IMR-90 (cell line): Measurements from ENCODE around the gene GBP7. TPM values are rescaled to one million over a fixed set of nuclear protein-coding genes. Genes with fewer than 3 reads are reported as not detected.

Experiments
- ATAC-seq: fragments of 200-7000 bp; cut with Tn5 transposase; 2 replicates; pipeline ENCODE4 v1.9.1; 2020; ENCODE audit warnings: low read depth, mild to moderate bottlenecking, moderate library complexity
- BruUV-seq: library from RNA; stranded (reverse); fragments of 400-500 nt; replicated peaks from 2 replicates; lab custom pipeline; 2021; lab: Mats Ljungman, UMichigan
- CTCF ChIA-PET: fragments of 300-600 bp; formaldehyde crosslinking; extraction: SDS; loops from one replicate; lab custom pipeline; 2021; ENCODE audit warnings: antibody characterized with exemption; lab: Yijun Ruan, JAX
- POLR2A ChIA-PET: fragments of 300-600 bp; sonication (Branson Sonifier 250); formaldehyde crosslinking; loops from one replicate; lab custom pipeline; 2022; ENCODE audit warnings: antibody characterized with exemption; ENCODE audit not compliant: unreplicated experiment; lab: Charles Lee
- DNase-seq: peaks from one replicate; pipeline ENCODE4 v3.0.0; 2013
- H2AFZ ChIP-seq: replicated peaks from 2 replicates; pipeline ENCODE3; 2013; ENCODE audit warnings: low read length, mild to moderate bottlenecking; ENCODE audit not compliant: poor library complexity
- H2AK5ac ChIP-seq: 2 replicates; pipeline ENCODE4 v1.6.1; 2013; ENCODE audit warnings: low read depth, low read length, inconsistent platforms
- H2AK9ac ChIP-seq: replicated peaks from 2 replicates; pipeline ENCODE3; 2013; ENCODE audit warnings: mild to moderate bottlenecking, low read depth, low read length, moderate library complexity; ENCODE audit not compliant: poor library complexity
- H2BK120ac ChIP-seq: 2 replicates; pipeline ENCODE4 v1.6.1; 2013; ENCODE audit warnings: low read depth, low read length, inconsistent platforms
- H2BK15ac ChIP-seq: 3 replicates; pipeline ENCODE4 v1.6.1; 2013; ENCODE audit warnings: low read depth, low read length, inconsistent platforms
- H2BK20ac ChIP-seq: 2 replicates; pipeline ENCODE4 v1.6.1; 2013; ENCODE audit warnings: low read depth, mild to moderate bottlenecking, inconsistent platforms, low read length, moderate library complexity
- H2BK5ac ChIP-seq: 2 replicates; pipeline ENCODE4 v1.6.1; 2013; ENCODE audit warnings: mild to moderate bottlenecking, low read depth, low read length, inconsistent platforms; ENCODE audit not compliant: poor library complexity, severe bottlenecking
- H3K14ac ChIP-seq: replicated peaks from 2 replicates; pipeline ENCODE4 v1.6.1; 2013; ENCODE audit warnings: low read depth, low read length, inconsistent platforms
- H3K18ac ChIP-seq: 2 replicates; pipeline ENCODE4 v1.6.1; 2013; ENCODE audit warnings: low read depth, low read length, control low read depth
- H3K23ac ChIP-seq: 2 replicates; pipeline ENCODE4 v1.6.1; 2013; ENCODE audit warnings: low read depth, low read length, inconsistent platforms
- H3K27ac ChIP-seq: 2 replicates; pipeline ENCODE4 v1.5.1; 2013; ENCODE audit warnings: mild to moderate bottlenecking, control low read depth, low read length; ENCODE audit not compliant: insufficient read depth
- H3K27me3 ChIP-seq: 2 replicates; pipeline ENCODE4 v1.6.1; 2013; ENCODE audit warnings: low read length; ENCODE audit not compliant: control insufficient read depth, insufficient read depth
- H3K36me3 ChIP-seq: 2 replicates; pipeline ENCODE4 v1.6.1; 2013; ENCODE audit warnings: low read length, mixed read lengths; ENCODE audit not compliant: control insufficient read depth, insufficient read depth
- H3K4ac ChIP-seq: 2 replicates; pipeline ENCODE4 v1.6.1; 2013; ENCODE audit warnings: low read depth, low read length, inconsistent platforms
- H3K4me1 ChIP-seq: 2 replicates; pipeline ENCODE4 v1.6.1; 2013; ENCODE audit warnings: low read length, mixed read lengths; ENCODE audit not compliant: control insufficient read depth, insufficient read depth
- H3K4me2 ChIP-seq: 2 replicates; pipeline ENCODE4 v1.6.1; 2013; ENCODE audit warnings: low read depth, mild to moderate bottlenecking, control low read depth, low read length, moderate library complexity
- H3K4me3 ChIP-seq: 2 replicates; pipeline ENCODE4 v1.5.1; 2013; ENCODE audit warnings: low read depth, mild to moderate bottlenecking, control low read depth, low read length, moderate library complexity; ENCODE audit not compliant: insufficient read depth
- H3K56ac ChIP-seq: 2 replicates; pipeline ENCODE4 v1.6.1; 2013; ENCODE audit warnings: low read length, inconsistent platforms; ENCODE audit not compliant: insufficient read depth; ENCODE audit errors: extremely low read depth
- H3K79me1 ChIP-seq, 2 experiments: 2 replicates each; pipeline ENCODE4 v1.6.1; 2013; ENCODE audit warnings: low read length in 2 of 2, inconsistent platforms in 1 of 2, low read depth in 1 of 2
- H3K9ac ChIP-seq: 2 replicates; pipeline ENCODE4 v1.6.1; 2013; ENCODE audit warnings: low read depth, low read length, control low read depth
- H3K9me1 ChIP-seq: 2 replicates; pipeline ENCODE4 v1.6.1; 2013; ENCODE audit warnings: low read length, inconsistent platforms; ENCODE audit not compliant: insufficient read depth
- H3K9me3 ChIP-seq: 2 replicates; pipeline ENCODE4 v1.6.1; 2013; ENCODE audit warnings: low read length; ENCODE audit not compliant: control insufficient read depth, insufficient read depth
- H4K20me1 ChIP-seq: 2 replicates; pipeline ENCODE4 v1.6.1; 2013; ENCODE audit warnings: low read length, inconsistent platforms; ENCODE audit not compliant: insufficient read depth
- H4K5ac ChIP-seq: 2 replicates; pipeline ENCODE4 v1.6.1; 2013; ENCODE audit warnings: mild to moderate bottlenecking, low read depth, low read length, control low read depth
- H4K8ac ChIP-seq, 2 experiments: 2 replicates each; pipeline ENCODE4 v1.6.1; 2013; ENCODE audit warnings: low read depth in 2 of 2, low read length in 2 of 2, control low read depth in 1 of 2, inconsistent platforms in 1 of 2
- H4K91ac ChIP-seq: 2 replicates; pipeline ENCODE4 v1.6.1; 2013; ENCODE audit warnings: low read depth, low read length, inconsistent platforms; ENCODE audit not compliant: insufficient read depth
- CEBPB ChIP-seq: IDR thresholded peaks from 2 replicates; pipeline ENCODE4 v1.6.1; 2012; ENCODE audit warnings: low read depth, low read length, improper control_type of control experiment
- FOS ChIP-seq: fragments of 150-350 bp; IDR thresholded peaks from 2 replicates; pipeline ENCODE4 v1.6.1; 2016; ENCODE audit warnings: low read depth, low read length
- MXI1 ChIP-seq: IDR thresholded peaks from 2 replicates; pipeline ENCODE4 v1.6.1; 2012; ENCODE audit warnings: low read depth, mild to moderate bottlenecking, low read length, moderate library complexity, borderline replicate concordance
- NFE2L2 ChIP-seq: fragments of 150-350 bp; IDR thresholded peaks from 2 replicates; pipeline ENCODE4 v1.6.1; 2016; ENCODE audit warnings: low read depth, mild to moderate bottlenecking, low read length
- POLR2A ChIP-seq: IDR thresholded peaks from 2 replicates; pipeline ENCODE4 v1.6.1; 2012; ENCODE audit warnings: mild to moderate bottlenecking, low read depth, low read length
- RAD21 ChIP-seq: IDR thresholded peaks from 2 replicates; pipeline ENCODE4 v1.6.1; 2012; ENCODE audit warnings: low read length, improper control_type of control experiment
- RFX5 ChIP-seq: IDR thresholded peaks from 2 replicates; pipeline ENCODE4 v1.8.0; 2012; ENCODE audit warnings: low read depth, mild to moderate bottlenecking, low read length, moderate library complexity
- SMC3 ChIP-seq: fragments of 150-350 bp; IDR thresholded peaks from 2 replicates; pipeline ENCODE4 v1.6.1; 2016; ENCODE audit warnings: low read depth, mild to moderate bottlenecking, antibody characterized with exemption, low read length, moderate library complexity
- WGBS, 2 experiments: methylation state at CpG; one replicate each; pipeline versions ENCODE4 v1.1.5 to v1.1.7; 2013; ENCODE audit warnings: missing lambda C conversion rate in 2 of 2; ENCODE audit not compliant: insufficient read length in 1 of 2; ENCODE audit errors: extremely low coverage in 2 of 2; 5-methylcytosine and 5-hydroxymethylcytosine counted together
- dilution Hi-C: fragments of 300-500 bp; cut with HindIII; formaldehyde crosslinking; loops from one replicate; pipeline ENCODE4 v1.14.3; 2018; ENCODE audit warnings: low sequenced_read_pairs; ENCODE audit not compliant: unreplicated experiment
- in situ Hi-C: fragments of 300-500 bp; cut with MboI; formaldehyde crosslinking; loops from 3 replicates; pipeline ENCODE4 v1.14.3; 2019; ENCODE audit warnings: low sequenced_read_pairs, inconsistent platforms, mixed read lengths
- intact Hi-C: fragments of 100-400 bp; cut with micrococcal nuclease; formaldehyde crosslinking; loops from 2 replicates; pipeline ENCODE4 v1.10.0; 2022
- polyA plus RNA-seq, 3 experiments: library from polyadenylated mRNA; depleted of rRNA; stranded (reverse); fragments of >200 nt; gene quantifications; 2 replicates each; pipeline ENCODE4 v1.2.3, GENCODE V29; 2012; ENCODE audit warnings: low replicate concordance in 1 of 3
- total RNA-seq: library from RNA; depleted of rRNA; stranded (reverse); fragments of >200 nt; gene quantifications from 2 replicates; pipeline ENCODE4 v1.2.3, GENCODE V29; 2012
- TF ChIP-seq, protein P1 (sequence below): conservative IDR thresholded peaks from 2 replicates; pipeline ENCODE4 v1.5.1; 2012; ENCODE audit warnings: mild to moderate bottlenecking, low read depth, low read length, improper control_type of control experiment
- TF ChIP-seq, protein P2 (sequence below): fragments of 150-350 bp; IDR thresholded peaks from 2 replicates; pipeline ENCODE4 v1.6.1; 2017; ENCODE audit warnings: mild to moderate bottlenecking, antibody characterized with exemption, low read length, low read depth

The GBP7 gene
- total and polyA plus RNA-seq, 2 of the 4 experiments (the other 2 are of a cell fraction) = not detected

DNA sequence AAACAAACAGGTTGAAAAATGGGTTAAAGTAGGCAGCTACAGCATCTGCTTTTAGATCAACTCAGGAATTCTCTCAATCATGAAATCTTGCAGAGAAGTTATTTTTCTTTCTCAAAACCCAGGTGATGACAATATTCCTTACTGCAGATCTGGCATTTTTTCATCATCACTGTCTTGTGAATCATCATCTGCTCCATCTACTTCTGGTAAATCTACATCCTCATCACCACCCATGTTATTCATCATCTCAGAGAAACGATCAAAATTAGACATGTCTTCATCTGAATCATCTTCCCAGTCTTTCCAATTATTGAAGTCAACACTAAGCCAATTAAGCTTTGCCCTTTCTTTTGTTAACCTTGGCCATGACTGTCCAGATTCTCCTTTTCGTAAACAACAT, 71.7 kb downstream of the GBP7 start:
- DNase-seq = no peak
- H2BK5ac ChIP-seq = no peak overlapping the region
- no peaks in the 10 kb centered on the region for H3K4me1 ChIP-seq
- H4K8ac ChIP-seq = no peak overlapping the region
- H4K91ac ChIP-seq = no peak overlapping the region
- H3K79me1 ChIP-seq = no peaks in the 10 kb centered on the region
- no peak overlapping the region for H3K56ac ChIP-seq
- H3K4ac ChIP-seq = no peak overlapping the region
- H3K14ac ChIP-seq = no peak overlapping the region
- ATAC-seq = no peak
- H4K5ac ChIP-seq = no peak overlapping the region
- ChIA-PET CTCF (interaction anchor here (0.6 kb wide), 1 partner anchor 146 kb away, joined by 4 read pairs; no protein-coding TSS in a partner anchor), POLR2A (no interaction called here)
- intact Hi-C loops (no loop called here), dilution Hi-C loops (no loop called here), in situ Hi-C loops (no loop called here)
- no peak overlapping the region for H3K27ac ChIP-seq
- no peak overlapping the region for H2BK20ac ChIP-seq
- TF ChIP-seq POLR2A (no peak), NFE2L2 (no peak), FOS (no peak), RAD21 (no peak), MXI1 (no peak), SMC3 (no peak), CEBPB (no peak), RFX5 (no peak)
- TF ChIP-seq, protein P1, sequence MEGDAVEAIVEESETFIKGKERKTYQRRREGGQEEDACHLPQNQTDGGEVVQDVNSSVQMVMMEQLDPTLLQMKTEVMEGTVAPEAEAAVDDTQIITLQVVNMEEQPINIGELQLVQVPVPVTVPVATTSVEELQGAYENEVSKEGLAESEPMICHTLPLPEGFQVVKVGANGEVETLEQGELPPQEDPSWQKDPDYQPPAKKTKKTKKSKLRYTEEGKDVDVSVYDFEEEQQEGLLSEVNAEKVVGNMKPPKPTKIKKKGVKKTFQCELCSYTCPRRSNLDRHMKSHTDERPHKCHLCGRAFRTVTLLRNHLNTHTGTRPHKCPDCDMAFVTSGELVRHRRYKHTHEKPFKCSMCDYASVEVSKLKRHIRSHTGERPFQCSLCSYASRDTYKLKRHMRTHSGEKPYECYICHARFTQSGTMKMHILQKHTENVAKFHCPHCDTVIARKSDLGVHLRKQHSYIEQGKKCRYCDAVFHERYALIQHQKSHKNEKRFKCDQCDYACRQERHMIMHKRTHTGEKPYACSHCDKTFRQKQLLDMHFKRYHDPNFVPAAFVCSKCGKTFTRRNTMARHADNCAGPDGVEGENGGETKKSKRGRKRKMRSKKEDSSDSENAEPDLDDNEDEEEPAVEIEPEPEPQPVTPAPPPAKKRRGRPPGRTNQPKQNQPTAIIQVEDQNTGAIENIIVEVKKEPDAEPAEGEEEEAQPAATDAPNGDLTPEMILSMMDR = no peak
- TF ChIP-seq, protein P2, sequence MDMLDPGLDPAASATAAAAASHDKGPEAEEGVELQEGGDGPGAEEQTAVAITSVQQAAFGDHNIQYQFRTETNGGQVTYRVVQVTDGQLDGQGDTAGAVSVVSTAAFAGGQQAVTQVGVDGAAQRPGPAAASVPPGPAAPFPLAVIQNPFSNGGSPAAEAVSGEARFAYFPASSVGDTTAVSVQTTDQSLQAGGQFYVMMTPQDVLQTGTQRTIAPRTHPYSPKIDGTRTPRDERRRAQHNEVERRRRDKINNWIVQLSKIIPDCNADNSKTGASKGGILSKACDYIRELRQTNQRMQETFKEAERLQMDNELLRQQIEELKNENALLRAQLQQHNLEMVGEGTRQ = no peak
- no peak overlapping the region for H3K18ac ChIP-seq
- no peak overlapping the region for H3K4me3 ChIP-seq
- no peak overlapping the region for H2AFZ ChIP-seq
- H3K4me2 ChIP-seq = no peak overlapping the region
- no peak overlapping the region for H2BK15ac ChIP-seq
- no peak overlapping the region for H2BK120ac ChIP-seq
- no TSS peak for BruUV-seq
- no peaks in the 10 kb centered on the region for H3K9me3 ChIP-seq
- H2AK9ac ChIP-seq = no peak overlapping the region
- H3K9ac ChIP-seq = no peak overlapping the region
- H3K27me3 ChIP-seq = no peaks in the 10 kb centered on the region
- H2AK5ac ChIP-seq = no peak overlapping the region
- no peak overlapping the region for H3K23ac ChIP-seq
- H4K20me1 ChIP-seq = no peaks in the 10 kb centered on the region
- H3K36me3 ChIP-seq = peaks cover 7% of the 10 kb centered on the region
- H3K9me1 ChIP-seq = no peaks in the 10 kb centered on the region
- 83% methylated on average over 1 of the region's 2 CpGs; no CpG with 5 or more reads in 1 of the 2 experiments for WGBS, 2 experiments
